Fibroblast of lung (primary cell): ENCODE measurements around the gene SRPK2.

Source experiments
- CTCF ChIP-seq, 2 donors: IDR thresholded peaks in 1 of 2; conservative IDR thresholded peaks in 1 of 2; 1 replicate in 1 of 2; 2 replicates in 1 of 2; pipeline ENCODE4 v1.5.1; 2011 to 2012; ENCODE audit warnings: low read length in 2 of 2, control low read depth in 1 of 2, inconsistent platforms in 1 of 2, low read depth in 1 of 2, mild to moderate bottlenecking in 1 of 2
- EZH2 ChIP-seq: IDR thresholded peaks from 2 replicates; pipeline ENCODE4 v1.5.1; 2012; ENCODE audit warnings: low read length, control low read depth, mild to moderate bottlenecking; ENCODE audit errors: missing control alignments

GRCh38 chr7:105209433-105209832, 179.3 kb downstream of the SRPK2 start:
- TF ChIP-seq CTCF (conservative IDR thresholded peaks at IDR 0.05 in 1 of 2, IDR thresholded peaks at IDR 0.05 in 1 of 2; ENCODE audit: low read depth in 1 of 2, low read length in 2 of 2) (no peak), EZH2 (no peak)
